Fibroblast of the aortic adventitia (primary cell): Measurements from ENCODE around the gene TFEB. TPM values are rescaled to one million over a fixed set of nuclear protein-coding genes. Genes with fewer than 3 reads are reported as not detected.

Experiments used
- DNase-seq: peaks from one replicate; pipeline ENCODE4 v3.0.0-alpha.2; 2010; ENCODE audit warnings: low read depth
- H3K4me3 ChIP-seq: 2 replicates; pipeline ENCODE4 v1.5.1; 2011; ENCODE audit warnings: low read depth, mild to moderate bottlenecking, control low read depth, low read length, moderate library complexity
- small RNA-seq: library from RNA; depleted of rRNA; stranded (forward); fragments of <200 nt; gene quantifications from one replicate; pipeline ENCODE3, GENCODE V24; 2012
- total RNA-seq: library from RNA; depleted of rRNA; stranded (reverse); fragments of >200 nt; gene quantifications from 2 replicates; pipeline ENCODE4 v1.2.3, GENCODE V29; 2012; ENCODE audit warnings: low replicate concordance
- TF ChIP-seq, protein P1 (sequence below): IDR thresholded peaks from 2 replicates; pipeline ENCODE4 v1.5.1; 2011; ENCODE audit warnings: mild to moderate bottlenecking, low read length, control low read depth, inconsistent platforms; ENCODE audit not compliant: insufficient read depth

The TFEB gene
- total RNA-seq, 1 donor, result 5.1 TPM

DNA sequence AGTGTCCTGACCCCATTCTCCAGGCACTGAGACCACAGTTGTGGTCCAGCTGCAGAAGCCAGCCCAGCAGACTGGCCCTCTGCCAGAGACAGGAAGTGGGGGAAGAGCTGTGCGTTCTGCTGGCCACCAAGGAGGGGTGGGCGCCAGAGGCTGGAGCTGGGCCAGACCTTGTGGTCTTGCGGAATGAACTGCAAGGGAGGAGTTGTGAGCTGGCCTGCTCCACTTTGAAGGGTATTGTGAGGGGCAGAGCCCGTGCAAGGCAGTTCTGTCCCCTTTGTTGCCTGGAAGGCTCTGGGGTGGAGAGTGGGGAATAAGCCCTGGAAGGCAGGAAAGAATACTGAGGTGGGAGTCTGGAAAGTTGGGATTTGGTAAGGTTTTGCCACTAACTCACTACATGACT is 100.8 kb downstream of the TFEB start:
- DNase-seq, result no peak
- no peak overlapping the region for H3K4me3 ChIP-seq
- TF ChIP-seq, protein P1, sequence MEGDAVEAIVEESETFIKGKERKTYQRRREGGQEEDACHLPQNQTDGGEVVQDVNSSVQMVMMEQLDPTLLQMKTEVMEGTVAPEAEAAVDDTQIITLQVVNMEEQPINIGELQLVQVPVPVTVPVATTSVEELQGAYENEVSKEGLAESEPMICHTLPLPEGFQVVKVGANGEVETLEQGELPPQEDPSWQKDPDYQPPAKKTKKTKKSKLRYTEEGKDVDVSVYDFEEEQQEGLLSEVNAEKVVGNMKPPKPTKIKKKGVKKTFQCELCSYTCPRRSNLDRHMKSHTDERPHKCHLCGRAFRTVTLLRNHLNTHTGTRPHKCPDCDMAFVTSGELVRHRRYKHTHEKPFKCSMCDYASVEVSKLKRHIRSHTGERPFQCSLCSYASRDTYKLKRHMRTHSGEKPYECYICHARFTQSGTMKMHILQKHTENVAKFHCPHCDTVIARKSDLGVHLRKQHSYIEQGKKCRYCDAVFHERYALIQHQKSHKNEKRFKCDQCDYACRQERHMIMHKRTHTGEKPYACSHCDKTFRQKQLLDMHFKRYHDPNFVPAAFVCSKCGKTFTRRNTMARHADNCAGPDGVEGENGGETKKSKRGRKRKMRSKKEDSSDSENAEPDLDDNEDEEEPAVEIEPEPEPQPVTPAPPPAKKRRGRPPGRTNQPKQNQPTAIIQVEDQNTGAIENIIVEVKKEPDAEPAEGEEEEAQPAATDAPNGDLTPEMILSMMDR, result no peak

Small RNA genes within 50 kb of the gene (small RNA-seq; reads per million reads assigned to genes)
- gene AL365205.3, result not detected

Other genes starting within 250 kb of the TFEB start
- gene FOXP4, start 189.2 kb downstream of the TFEB start, total RNA-seq, result 0.41 and 2.9 TPM in 2 replicates
- 0.09 TPM in 1 of 2 replicates, not detected in the other for gene MDFI, start 97.1 kb downstream of the TFEB start, total RNA-seq
- gene PGC, start 11.8 kb upstream of the TFEB start, total RNA-seq, result not detected in 2 replicates
- gene FRS3, start 44.3 kb upstream of the TFEB start, total RNA-seq, result 1.4 and 2.7 TPM in 2 replicates
- gene PRICKLE4, start 45.2 kb upstream of the TFEB start, total RNA-seq, result 0.45 and 6.3 TPM in 2 replicates
- gene TOMM6, start 52.1 kb upstream of the TFEB start, total RNA-seq, result 38.3 and 131 TPM in 2 replicates
- 2.7 and 11.2 TPM in 2 replicates for gene USP49, start 159.8 kb upstream of the TFEB start, total RNA-seq
- 29.9 and 36.6 TPM in 2 replicates for gene MED20, start 185.5 kb upstream of the TFEB start, total RNA-seq
- 4.2 and 14.2 TPM in 2 replicates for gene BYSL, start 185.9 kb upstream of the TFEB start, total RNA-seq
- gene CCND3, start 206.2 kb upstream of the TFEB start, total RNA-seq, result 25.8 and 28.1 TPM in 2 replicates